Nephron progenitor cell (in vitro differentiated cells): ENCODE measurements around the gene C17orf100.

Experiments
- DNase-seq: peaks from one replicate; pipeline ENCODE4 v3.0.0; 2021
- H3K27ac Mint-ChIP-seq: 2 replicates; pipeline ENCODE4 v1.8.0; 2021; ENCODE audit warnings: mild to moderate bottlenecking, moderate library complexity, mixed read lengths
- H3K27me3 Mint-ChIP-seq: 2 replicates; pipeline ENCODE4 v1.8.0; 2021; ENCODE audit warnings: mild to moderate bottlenecking, low read depth, mixed read lengths; ENCODE audit not compliant: poor library complexity
- H3K36me3 Mint-ChIP-seq: 2 replicates; pipeline ENCODE4 v1.8.0; 2021; ENCODE audit warnings: low read depth, mixed read lengths
- H3K4me1 Mint-ChIP-seq: 2 replicates; pipeline ENCODE4 v1.8.0; 2021; ENCODE audit warnings: mixed read lengths
- H3K4me3 Mint-ChIP-seq: 2 replicates; pipeline ENCODE4 v1.8.0; 2021; ENCODE audit warnings: mild to moderate bottlenecking, moderate library complexity, mixed read lengths
- H3K9me3 Mint-ChIP-seq: 2 replicates; pipeline ENCODE4 v1.8.0; 2021; ENCODE audit warnings: mild to moderate bottlenecking, moderate library complexity, mixed read lengths
- TF ChIP-seq, protein P1 (sequence below): fragments of 200-600 bp; sonication (generic); IDR thresholded peaks from 2 replicates; pipeline ENCODE4 v1.5.0; 2021; ENCODE audit warnings: antibody characterized with exemption

C17orf100 gene

DNA sequence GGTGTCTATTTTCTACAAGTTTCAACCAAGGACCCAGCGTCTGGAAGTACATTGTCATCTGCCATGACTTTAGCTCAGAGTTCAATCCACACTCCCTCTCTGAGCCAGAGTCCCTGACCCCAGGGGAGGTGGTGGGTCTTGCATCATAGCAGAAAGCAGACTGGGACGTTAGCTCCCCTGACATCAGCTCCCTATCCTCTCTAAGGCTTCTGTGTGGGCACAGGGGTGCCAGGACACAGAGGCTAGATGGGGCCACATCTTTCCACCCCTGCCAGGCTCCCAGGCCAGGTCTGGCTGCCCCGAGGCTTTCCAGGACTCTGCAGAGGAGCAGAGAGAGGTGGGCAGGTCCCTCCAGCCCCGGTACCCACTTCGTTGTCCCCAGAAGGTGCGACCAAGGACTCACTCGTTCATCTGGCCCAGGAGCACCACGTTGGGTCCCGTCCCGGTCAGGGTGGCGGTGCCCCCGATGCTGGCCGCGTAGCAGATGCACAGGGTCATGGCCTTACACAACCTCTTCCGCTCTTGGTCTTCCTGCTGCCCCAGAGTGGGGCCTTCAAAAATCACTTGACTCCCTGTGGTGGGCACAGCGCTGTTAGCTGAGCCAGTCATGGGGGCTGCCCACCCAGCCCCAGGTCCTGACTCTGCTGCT is 51.1 kb downstream of the C17orf100 start:
- TF ChIP-seq, protein P1, sequence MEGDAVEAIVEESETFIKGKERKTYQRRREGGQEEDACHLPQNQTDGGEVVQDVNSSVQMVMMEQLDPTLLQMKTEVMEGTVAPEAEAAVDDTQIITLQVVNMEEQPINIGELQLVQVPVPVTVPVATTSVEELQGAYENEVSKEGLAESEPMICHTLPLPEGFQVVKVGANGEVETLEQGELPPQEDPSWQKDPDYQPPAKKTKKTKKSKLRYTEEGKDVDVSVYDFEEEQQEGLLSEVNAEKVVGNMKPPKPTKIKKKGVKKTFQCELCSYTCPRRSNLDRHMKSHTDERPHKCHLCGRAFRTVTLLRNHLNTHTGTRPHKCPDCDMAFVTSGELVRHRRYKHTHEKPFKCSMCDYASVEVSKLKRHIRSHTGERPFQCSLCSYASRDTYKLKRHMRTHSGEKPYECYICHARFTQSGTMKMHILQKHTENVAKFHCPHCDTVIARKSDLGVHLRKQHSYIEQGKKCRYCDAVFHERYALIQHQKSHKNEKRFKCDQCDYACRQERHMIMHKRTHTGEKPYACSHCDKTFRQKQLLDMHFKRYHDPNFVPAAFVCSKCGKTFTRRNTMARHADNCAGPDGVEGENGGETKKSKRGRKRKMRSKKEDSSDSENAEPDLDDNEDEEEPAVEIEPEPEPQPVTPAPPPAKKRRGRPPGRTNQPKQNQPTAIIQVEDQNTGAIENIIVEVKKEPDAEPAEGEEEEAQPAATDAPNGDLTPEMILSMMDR: no peak
- no peak overlapping the region for H3K27ac Mint-ChIP-seq
- H3K4me3 Mint-ChIP-seq: no peak overlapping the region
- H3K27me3 Mint-ChIP-seq: peaks cover 33% of the 10 kb centered on the region
- H3K36me3 Mint-ChIP-seq: no peaks in the 10 kb centered on the region
- H3K4me1 Mint-ChIP-seq: peaks cover 7% of the 10 kb centered on the region
- no peaks in the 10 kb centered on the region for H3K9me3 Mint-ChIP-seq
- DNase-seq: no peak
